A673 (cell line): ENCODE results near the gene SRBD1.

ENCODE experiments used
- EZH2 ChIP-seq: fragments of 200-600 bp; sonication (generic); IDR thresholded peaks from 2 replicates; pipeline ENCODE4 v1.6.1; 2017; ENCODE audit warnings: borderline replicate concordance, low read depth, mild to moderate bottlenecking, mixed read lengths, antibody characterized with exemption, low read length; ENCODE audit not compliant: poor library complexity, severe bottlenecking
- TF ChIP-seq, protein P1 (sequence below): fragments of 300-800, 200-600 bp; sonication (generic); conservative IDR thresholded peaks from 2 replicates; pipeline ENCODE4 v1.5.1; 2017; ENCODE audit warnings: low read depth, mild to moderate bottlenecking, antibody characterized with exemption, low read length, moderate library complexity, mixed read lengths

DNA sequence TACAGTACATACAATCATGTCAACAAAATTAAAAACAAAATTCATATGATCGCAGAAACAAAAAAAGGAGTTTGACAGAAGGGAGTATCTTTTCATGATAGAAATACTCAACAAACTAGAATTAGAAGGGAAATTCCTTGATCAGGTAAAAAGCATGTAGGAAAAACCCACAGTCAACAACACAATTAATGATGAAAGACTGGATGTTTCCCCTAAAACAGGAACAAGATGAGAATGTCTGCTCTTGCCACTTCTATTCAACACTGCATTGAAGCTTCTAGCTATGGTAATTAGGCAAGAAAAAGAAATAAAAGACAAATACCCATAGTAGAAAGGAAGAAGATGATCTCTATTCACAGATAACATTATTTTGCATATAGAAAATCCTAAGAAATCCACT lies 87.1 kb downstream of the SRBD1 start:
- TF ChIP-seq, protein P1, sequence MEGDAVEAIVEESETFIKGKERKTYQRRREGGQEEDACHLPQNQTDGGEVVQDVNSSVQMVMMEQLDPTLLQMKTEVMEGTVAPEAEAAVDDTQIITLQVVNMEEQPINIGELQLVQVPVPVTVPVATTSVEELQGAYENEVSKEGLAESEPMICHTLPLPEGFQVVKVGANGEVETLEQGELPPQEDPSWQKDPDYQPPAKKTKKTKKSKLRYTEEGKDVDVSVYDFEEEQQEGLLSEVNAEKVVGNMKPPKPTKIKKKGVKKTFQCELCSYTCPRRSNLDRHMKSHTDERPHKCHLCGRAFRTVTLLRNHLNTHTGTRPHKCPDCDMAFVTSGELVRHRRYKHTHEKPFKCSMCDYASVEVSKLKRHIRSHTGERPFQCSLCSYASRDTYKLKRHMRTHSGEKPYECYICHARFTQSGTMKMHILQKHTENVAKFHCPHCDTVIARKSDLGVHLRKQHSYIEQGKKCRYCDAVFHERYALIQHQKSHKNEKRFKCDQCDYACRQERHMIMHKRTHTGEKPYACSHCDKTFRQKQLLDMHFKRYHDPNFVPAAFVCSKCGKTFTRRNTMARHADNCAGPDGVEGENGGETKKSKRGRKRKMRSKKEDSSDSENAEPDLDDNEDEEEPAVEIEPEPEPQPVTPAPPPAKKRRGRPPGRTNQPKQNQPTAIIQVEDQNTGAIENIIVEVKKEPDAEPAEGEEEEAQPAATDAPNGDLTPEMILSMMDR: no peak
- no peak for TF ChIP-seq EZH2
